Bronchial epithelial cell (primary cell): Measurements from ENCODE around the gene BCAS3. TPM values are rescaled to one million over a fixed set of nuclear protein-coding genes. Genes with fewer than 3 reads are reported as not detected.

Experiments used
- DNase-seq: peaks from one replicate; pipeline ENCODE4 v3.0.0-alpha.2; 2010; ENCODE audit warnings: low read depth
- FAIRE-seq: peaks from 2 replicates; lab custom pipeline; 2011; peaks lifted over from hg19 to GRCh38; lab: Jason Lieb, UNC
- H3K27me3 ChIP-seq: 2 replicates; pipeline ENCODE4 v1.5.1; 2011; ENCODE audit warnings: low read length; ENCODE audit not compliant: control insufficient read depth, insufficient read depth
- H3K36me3 ChIP-seq: 2 replicates; pipeline ENCODE4 v1.5.1; 2011; ENCODE audit warnings: low read length; ENCODE audit not compliant: control insufficient read depth, insufficient read depth
- H3K4me3 ChIP-seq: 2 replicates; pipeline ENCODE4 v1.5.1; 2011; ENCODE audit warnings: mild to moderate bottlenecking, low read depth, low read length, control low read depth
- total RNA-seq: library from RNA; depleted of rRNA; stranded (reverse); fragments of >200 nt; gene quantifications from 2 replicates; pipeline ENCODE4 v1.2.1, GENCODE V29; 2014
- TF ChIP-seq, protein P1 (sequence below): IDR thresholded peaks from 2 replicates; pipeline ENCODE4 v1.5.1; 2011; ENCODE audit warnings: mild to moderate bottlenecking, moderate library complexity, low read length, control low read depth, inconsistent platforms; ENCODE audit not compliant: insufficient read depth, severe bottlenecking

The BCAS3 gene
- total RNA-seq, 1 donor from 2014 or later, result 10.3 TPM

DNA sequence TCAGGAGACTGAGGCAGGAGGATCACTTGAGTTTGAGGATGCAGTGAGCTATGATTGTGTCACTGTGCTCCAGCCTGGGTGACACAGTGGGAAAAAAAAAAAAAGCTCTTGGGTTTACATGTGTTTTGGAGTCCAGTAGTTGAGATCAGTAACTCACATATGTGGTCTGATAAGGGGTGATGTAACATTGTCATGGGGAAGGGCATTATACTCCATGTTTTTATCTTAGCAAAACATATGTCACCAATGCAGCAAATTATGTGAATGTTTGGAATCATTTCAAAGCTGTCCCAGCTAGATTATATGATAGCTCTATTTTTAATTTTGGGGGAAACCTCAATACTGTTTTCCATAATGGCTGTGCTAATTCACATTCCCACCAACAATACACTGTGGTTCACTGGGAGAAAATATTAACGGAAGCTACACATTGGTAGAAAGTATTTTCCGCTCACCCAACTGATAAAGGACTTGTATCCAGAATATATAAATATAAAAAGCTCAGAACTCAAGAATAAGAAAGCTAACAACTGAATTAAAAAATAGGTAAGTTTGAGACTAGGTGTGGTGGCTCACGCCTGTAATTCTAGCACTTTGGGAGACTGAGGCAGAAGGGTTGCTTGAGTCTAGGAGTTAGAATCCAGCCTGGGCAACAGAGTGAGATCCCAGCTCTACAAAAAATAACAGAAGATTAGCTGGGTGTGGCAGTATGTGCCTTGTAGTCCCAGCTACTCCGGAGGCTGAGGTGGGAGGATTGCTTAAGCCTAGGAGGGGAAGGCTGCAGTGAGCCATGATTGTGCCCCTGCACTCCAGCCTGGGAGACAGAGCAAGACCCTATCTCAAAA lies 497.9 kb downstream of the BCAS3 start:
- Histone ChIP-seq H3K36me3 (no peaks in the 10 kb centered on the region), H3K27me3 (no peaks in the 10 kb centered on the region), H3K4me3 (no peak overlapping the region)
- no peak for DNase-seq
- TF ChIP-seq, protein P1, sequence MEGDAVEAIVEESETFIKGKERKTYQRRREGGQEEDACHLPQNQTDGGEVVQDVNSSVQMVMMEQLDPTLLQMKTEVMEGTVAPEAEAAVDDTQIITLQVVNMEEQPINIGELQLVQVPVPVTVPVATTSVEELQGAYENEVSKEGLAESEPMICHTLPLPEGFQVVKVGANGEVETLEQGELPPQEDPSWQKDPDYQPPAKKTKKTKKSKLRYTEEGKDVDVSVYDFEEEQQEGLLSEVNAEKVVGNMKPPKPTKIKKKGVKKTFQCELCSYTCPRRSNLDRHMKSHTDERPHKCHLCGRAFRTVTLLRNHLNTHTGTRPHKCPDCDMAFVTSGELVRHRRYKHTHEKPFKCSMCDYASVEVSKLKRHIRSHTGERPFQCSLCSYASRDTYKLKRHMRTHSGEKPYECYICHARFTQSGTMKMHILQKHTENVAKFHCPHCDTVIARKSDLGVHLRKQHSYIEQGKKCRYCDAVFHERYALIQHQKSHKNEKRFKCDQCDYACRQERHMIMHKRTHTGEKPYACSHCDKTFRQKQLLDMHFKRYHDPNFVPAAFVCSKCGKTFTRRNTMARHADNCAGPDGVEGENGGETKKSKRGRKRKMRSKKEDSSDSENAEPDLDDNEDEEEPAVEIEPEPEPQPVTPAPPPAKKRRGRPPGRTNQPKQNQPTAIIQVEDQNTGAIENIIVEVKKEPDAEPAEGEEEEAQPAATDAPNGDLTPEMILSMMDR, result no peak
- no peak for FAIRE-seq

DNA sequence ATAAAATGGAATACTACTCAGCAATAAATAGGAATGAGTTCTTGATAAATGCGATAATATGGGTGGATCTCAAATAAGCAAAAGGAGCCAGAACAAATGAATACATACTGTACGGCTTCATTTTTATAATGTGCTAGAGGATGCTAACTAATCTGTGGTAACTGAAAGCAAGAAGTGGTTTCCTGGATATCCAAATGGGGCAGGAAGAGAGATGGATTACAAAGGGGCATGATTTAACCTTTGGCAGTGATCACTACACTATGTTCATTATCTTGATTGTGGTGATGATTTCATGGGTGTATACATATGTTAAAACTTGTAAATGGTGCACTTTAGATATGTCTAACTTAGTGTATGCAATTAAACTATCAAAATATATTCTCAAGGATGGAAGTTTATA lies 499.7 kb downstream of the BCAS3 start:
- Histone ChIP-seq H3K4me3 (no peak overlapping the region), H3K36me3 (no peaks in the 10 kb centered on the region), H3K27me3 (no peaks in the 10 kb centered on the region)
- DNase-seq, result no peak
- no peak for FAIRE-seq
- TF ChIP-seq, protein P1, result no peak

DNA sequence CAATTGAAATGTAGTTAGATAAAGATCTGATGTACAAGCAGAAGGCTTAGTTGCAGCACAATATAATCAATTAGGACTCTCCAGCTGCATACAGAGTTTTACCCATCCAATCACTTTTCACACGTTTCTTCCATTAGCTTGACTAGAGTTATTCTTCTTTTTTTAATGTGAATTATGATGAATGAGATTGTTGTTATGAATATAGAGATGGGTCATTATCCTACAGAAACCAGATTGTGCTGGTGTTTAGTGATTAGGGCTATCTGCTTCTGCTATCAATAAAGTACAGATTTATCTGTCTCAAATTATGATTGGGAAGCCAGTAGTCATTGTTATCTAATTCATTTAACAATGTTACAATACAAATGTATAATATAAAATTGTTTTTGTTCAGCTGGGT lies 500.6 kb downstream of the BCAS3 start:
- Histone ChIP-seq H3K36me3 (no peaks in the 10 kb centered on the region), H3K27me3 (no peaks in the 10 kb centered on the region), H3K4me3 (no peak overlapping the region)
- DNase-seq (no peak), FAIRE-seq (no peak)
- TF ChIP-seq, protein P1, result no peak

DNA sequence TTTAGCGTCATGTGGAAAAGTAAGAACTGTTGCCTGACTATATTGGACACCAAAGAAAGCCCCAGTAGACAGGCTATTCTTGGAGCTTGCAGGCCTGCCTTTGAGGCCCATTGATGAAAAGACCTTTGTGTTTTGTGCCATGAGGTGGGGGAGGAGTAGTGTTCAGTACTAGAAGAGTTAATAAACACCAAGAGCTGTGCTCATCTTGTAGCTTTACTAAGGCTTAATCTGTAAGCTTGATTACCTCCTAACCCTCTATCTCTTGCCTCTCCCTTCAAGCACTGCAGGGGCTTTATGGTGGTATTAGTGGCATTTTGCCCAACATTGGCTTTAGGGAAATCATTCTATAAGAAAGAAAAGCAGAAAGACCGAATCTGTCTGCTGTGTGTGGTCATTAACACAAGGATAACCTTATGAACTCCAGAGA lies 501.7 kb downstream of the BCAS3 start:
- Histone ChIP-seq H3K27me3 (no peaks in the 10 kb centered on the region), H3K36me3 (no peaks in the 10 kb centered on the region), H3K4me3 (no peak overlapping the region)
- no peak for DNase-seq
- FAIRE-seq, result no peak
- TF ChIP-seq, protein P1, result no peak

DNA sequence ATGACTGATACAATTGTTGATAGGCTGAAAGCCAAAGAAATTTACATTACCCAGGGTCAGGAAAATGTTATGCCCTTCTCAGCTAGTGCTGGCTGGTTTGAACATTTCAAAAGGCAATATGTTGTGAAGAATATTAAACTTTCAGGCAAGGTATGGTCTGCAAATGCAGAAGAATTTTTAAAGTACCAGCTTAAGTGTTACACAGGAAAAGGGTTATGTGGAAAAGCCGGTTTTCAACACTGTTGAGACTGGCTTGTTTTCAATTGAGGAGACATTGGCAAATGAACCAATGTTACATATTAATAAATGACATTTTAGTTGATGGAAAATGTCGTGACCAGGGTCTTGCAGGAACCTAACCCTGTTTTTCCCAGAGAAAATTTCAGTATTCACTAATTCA lies 506.1 kb downstream of the BCAS3 start:
- FAIRE-seq, result no peak
- no peaks in the 10 kb centered on the region for H3K36me3 ChIP-seq
- no peaks in the 10 kb centered on the region for H3K27me3 ChIP-seq
- DNase-seq, result no peak
- H3K4me3 ChIP-seq, result no peak overlapping the region
- TF ChIP-seq, protein P1, result no peak

DNA sequence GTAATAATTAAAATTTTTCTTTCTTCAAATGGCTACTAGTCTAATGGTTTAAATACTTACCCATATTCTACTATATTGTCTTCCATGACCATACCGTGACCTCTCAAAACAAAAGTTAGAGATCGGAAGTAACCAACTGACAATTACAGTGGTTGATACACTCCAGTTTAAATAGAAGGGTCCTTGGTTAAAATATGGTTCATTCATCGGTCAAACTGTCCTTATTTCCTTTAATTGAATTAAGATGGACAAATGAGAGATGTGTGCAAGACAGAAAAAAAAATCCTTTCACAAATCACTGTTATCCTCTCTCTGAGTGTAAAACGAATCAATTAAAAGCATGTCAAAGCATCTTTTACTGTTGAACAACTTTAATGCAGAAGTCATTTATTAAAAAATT lies 507.7 kb downstream of the BCAS3 start:
- no peak for FAIRE-seq
- TF ChIP-seq, protein P1, result no peak

More for the DNA sequence above, 507.7 kb downstream of the BCAS3 start:
- Histone ChIP-seq H3K4me3 (no peak overlapping the region), H3K27me3 (no peaks in the 10 kb centered on the region), H3K36me3 (no peaks in the 10 kb centered on the region)
- DNase-seq, result no peak
